GM10248 (cell line): ENCODE data around the gene UQCC3.

Source experiments
- CTCF ChIA-PET: fragments of 300-600 bp; sonication (Branson Sonifier 250); formaldehyde crosslinking; extraction: SDS; loops from one replicate; lab custom pipeline; 2021; ENCODE audit warnings: antibody characterized with exemption; lab: Yijun Ruan, JAX
- POLR2A ChIA-PET: fragments of 350-650 bp; sonication (Branson Sonifier 250); formaldehyde crosslinking; extraction: SDS; loops from one replicate; lab custom pipeline; 2020; ENCODE audit warnings: antibody characterized with exemption; lab: Yijun Ruan, JAX
- DNase-seq: peaks from one replicate; pipeline ENCODE4 v3.0.0; 2012; ENCODE audit errors: extremely low spot score
- TF ChIP-seq, protein P1 (sequence below): IDR thresholded peaks from 2 replicates; pipeline ENCODE4 v1.5.1; 2012; ENCODE audit warnings: mild to moderate bottlenecking, low read depth; ENCODE audit errors: extremely low read depth, missing control alignments, control extremely low read depth

The UQCC3 gene

DNA sequence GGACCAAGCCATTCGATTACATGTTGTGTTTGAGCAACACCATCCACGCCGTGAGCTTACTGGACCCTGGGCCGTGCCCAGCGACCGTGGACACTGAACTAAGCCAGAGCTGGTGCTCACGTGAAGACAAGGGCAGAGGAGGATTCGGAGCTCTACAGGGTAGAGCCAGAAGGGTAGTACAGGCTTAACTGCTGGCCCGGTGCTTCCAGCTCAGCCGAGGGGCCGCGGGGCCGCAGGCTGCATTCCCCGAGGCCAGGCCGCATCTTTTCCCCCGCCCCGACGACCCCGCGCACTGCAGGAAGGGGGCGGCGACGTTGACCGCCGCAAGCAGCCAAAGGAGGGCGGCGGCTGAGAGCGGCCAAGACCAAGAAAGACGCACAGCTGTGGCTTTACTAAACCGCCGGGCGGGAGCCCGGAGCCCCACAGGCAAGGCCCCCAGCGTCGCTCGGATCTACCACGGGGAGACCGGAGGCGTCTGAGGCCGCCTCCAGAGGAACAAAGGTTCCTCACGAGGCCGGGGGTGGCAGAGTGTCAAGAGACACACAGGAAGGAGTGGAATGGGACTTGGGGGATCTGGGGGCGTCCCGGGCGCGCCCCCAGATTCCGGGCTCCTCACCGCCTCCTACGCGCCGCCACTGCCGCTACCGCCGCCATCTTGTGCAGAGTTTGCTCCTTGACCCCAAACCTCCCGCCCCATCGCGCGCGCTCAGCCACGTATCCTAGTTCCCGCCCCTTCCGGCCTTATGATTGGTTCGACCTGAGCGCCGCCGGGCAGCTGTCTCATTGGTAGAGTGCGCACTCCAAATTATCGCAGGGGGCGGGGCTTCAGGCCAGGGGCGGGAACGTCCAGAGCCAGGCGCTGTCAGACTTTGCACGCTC lies 25.3 kb upstream of the UQCC3 start, which contains the start of gene GANAB:
TSS of gene GANAB (minus strand) at position 668 of the 879 bp plus-strand sequence. CDS start at position 654, 14 bp downstream.
- POLR2A ChIA-PET: interaction anchor here (0.5 to 2.2 kb wide), 6 partner anchors 19 to 980 kb away, joined by 3 to 27 read pairs (median 4); partner anchors contain the start of genes C11orf98, CSKMT, TUT1 and UQCC3
- DNase-seq: peak; percentile 100
- CTCF ChIA-PET: interaction anchor here (0.7 to 1.6 kb wide), 10 partner anchors 9 to 34 kb away, joined by 3 to 6 read pairs (median 4); partner anchors contain the start of gene B3GAT3
- TF ChIP-seq, protein P1, sequence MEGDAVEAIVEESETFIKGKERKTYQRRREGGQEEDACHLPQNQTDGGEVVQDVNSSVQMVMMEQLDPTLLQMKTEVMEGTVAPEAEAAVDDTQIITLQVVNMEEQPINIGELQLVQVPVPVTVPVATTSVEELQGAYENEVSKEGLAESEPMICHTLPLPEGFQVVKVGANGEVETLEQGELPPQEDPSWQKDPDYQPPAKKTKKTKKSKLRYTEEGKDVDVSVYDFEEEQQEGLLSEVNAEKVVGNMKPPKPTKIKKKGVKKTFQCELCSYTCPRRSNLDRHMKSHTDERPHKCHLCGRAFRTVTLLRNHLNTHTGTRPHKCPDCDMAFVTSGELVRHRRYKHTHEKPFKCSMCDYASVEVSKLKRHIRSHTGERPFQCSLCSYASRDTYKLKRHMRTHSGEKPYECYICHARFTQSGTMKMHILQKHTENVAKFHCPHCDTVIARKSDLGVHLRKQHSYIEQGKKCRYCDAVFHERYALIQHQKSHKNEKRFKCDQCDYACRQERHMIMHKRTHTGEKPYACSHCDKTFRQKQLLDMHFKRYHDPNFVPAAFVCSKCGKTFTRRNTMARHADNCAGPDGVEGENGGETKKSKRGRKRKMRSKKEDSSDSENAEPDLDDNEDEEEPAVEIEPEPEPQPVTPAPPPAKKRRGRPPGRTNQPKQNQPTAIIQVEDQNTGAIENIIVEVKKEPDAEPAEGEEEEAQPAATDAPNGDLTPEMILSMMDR: no peak

DNA sequence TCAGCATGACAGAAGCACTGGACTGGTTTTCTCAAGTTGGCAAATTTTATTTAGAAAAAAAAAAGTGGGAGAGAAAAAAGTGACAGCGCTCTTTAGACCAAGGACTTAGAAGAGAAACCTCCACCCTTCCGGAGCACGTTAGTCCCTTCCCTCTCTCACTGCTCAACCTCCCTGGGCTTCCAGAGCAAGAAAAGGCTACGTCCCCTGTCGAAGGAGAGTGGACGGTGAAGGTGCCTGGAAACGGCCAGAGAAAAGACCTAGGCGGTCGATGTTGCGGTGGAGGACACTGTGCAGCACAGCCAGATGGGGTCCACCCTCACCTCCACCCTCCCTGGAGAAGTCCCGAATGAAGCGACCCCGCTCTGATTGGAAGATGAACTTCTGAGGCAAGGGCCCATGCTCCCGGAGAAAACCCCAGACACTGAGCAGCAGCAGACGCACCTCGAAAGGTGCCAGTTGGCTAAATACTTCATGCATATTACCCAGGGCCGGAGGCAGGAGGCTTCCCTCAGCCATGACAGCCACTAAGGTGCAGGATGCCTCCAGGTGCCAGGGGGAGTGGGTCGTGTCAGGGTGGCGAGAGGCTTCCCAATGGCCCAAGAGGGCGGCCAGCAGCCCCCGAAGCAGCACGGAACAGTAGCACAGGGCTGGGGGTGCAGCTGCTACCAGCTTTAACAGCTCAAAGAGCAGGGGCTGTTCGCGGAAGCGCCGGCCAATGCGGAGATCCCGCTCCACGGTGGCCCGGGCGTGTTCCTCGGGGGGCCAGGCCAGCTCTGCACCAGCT lies 24.5 kb upstream of the UQCC3 start:
- TF ChIP-seq, protein P1: no peak
- ChIA-PET POLR2A (interaction anchor here (0.5 to 2.2 kb wide), 4 partner anchors 18 to 981 kb away, joined by 3 to 27 read pairs (median 8); partner anchors contain the start of genes C11orf98, CSKMT, TUT1 and UQCC3), CTCF (interaction anchor here (1.1 to 1.6 kb wide), 4 partner anchors 8 to 47 kb away, joined by 3 to 6 read pairs (median 4); partner anchors contain the start of gene B3GAT3)
- DNase-seq: no peak

DNA sequence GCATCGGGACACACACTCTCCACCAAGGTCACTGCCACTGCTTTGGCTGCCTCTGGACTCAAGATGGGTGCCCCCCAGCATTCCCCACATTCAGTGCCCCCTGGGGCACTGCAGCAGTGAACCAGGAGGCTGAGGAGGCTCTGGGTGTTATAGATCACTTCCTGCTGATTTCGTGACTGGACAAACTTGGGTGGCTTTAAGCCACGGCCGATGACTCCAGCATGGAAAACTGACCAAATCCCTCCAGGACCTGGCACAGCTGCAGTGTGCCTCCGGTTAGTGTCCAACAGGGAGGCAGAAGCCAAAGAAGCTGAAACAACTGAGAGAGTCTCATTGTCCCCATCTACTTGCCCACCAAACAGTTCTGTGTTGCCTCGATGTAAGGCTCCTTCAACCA lies 23.9 kb upstream of the UQCC3 start:
- ChIA-PET POLR2A (interaction anchor here (1.0 to 4.2 kb wide), 3 partner anchors 18 to 46 kb away, joined by 3 to 37 read pairs (median 6); partner anchors contain the start of genes C11orf98, CSKMT, LBHD1 and MTA2), CTCF (interaction anchor here (1.1 to 1.4 kb wide), 2 partner anchors 26 to 46 kb away, joined by 3 to 4 read pairs; partner anchors contain the start of gene B3GAT3)
- no peak for DNase-seq

DNA sequence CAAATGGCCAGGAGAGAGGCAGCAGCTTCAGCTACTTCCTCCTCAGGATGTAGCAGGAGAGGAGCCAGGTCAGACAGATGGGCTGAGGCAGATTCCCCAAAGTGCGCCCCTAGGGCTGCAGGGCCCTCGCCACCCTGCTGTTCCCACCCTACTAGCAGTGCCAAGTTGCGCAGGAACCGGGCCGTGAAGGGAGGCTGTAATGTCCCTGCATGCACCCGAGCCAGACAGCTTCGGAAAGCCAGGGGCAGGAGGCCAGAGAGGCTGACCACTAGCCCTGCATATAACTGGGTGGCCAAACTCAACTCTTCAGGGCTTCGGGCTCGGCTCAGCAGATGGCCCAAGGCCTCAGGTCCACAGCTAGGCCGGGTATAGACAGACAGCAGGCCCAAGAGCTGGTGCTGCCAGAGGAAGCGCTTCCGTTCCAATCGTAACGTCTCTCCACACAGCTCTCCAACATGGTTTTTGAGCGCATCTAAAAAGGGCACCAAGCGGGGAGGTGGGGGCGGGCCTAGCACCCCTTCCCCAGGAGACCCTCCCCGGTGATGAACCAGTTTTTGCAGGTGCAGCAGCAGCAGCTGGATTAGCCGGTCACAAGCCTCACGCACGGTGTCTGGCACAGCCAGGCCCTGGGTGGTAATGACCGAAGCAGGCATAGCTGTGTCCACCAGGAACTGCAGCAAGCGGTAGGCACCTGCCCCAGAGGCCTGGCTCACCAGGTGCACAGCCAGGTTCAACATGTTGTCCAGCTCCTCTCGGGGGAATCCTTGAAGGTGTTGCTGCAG lies 23.1 kb upstream of the UQCC3 start:
- TF ChIP-seq, protein P1: no peak

More for the DNA sequence above, 23.9 kb upstream of the UQCC3 start:
- TF ChIP-seq, protein P1: no peak

DNA sequence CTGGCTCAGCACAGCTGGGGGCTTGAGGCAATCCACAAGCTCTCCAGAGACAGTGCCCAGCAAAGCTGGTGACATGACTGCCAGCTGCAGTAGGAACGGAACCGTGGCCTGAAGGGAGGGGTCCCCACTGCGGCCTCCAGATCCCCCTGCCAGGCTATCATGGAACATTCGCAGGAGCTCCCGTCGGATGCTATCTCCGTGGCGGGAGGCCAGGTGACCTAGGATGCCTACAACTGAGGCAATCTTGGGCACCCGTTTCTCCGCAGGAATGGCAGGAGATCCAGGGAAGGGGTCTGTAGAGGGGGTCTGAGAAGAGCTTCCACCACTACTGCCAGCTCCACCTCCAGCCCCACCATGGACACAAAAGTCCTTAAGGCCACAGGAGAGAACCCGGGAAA lies 22.5 kb upstream of the UQCC3 start:
- POLR2A ChIA-PET: interaction anchor here (1.0 to 4.2 kb wide), 4 partner anchors 16 to 192 kb away, joined by 3 to 37 read pairs (median 5); partner anchors contain the start of genes C11orf98, CSKMT, EEF1G and LBHD1
- TF ChIP-seq, protein P1: no peak

More for the DNA sequence above, 23.1 kb upstream of the UQCC3 start:
- ChIA-PET POLR2A (interaction anchor here (1.0 to 4.2 kb wide), 5 partner anchors 17 to 192 kb away, joined by 3 to 37 read pairs (median 4); partner anchors contain the start of genes C11orf98, CSKMT, EEF1G and LBHD1), CTCF (interaction anchor here (1.4 kb wide), 1 partner anchor 45 kb away, joined by 3 read pairs; no protein-coding TSS in a partner anchor)
- DNase-seq: no peak

More for the DNA sequence above, 22.5 kb upstream of the UQCC3 start:
- CTCF ChIA-PET: no interaction called here
- no peak for DNase-seq
